SK-N-SH treated with all-trans-retinoic acid at 6 μM for 48 hours (cell line): ENCODE measurements around the gene TIMM21.

Source experiments
- ATAC-seq: fragments of 200-7000 bp; cut with Tn5 transposase; 3 replicates; pipeline ENCODE4 v1.9.1; 2020; ENCODE audit warnings: mild to moderate bottlenecking, moderate library complexity
- ARNTL ChIP-seq: fragments of 450-650 bp; formaldehyde crosslinking; IDR thresholded peaks from 2 replicates; pipeline ENCODE4 v1.5.0; 2020; ENCODE audit warnings: low read depth, mild to moderate bottlenecking, moderate library complexity, borderline replicate concordance
- BACH2 ChIP-seq: fragments of 250-450 bp; sonication (Bioruptor Pico); IDR thresholded peaks from 2 replicates; pipeline ENCODE4 v1.9.0; 2021; ENCODE audit warnings: mild to moderate bottlenecking, borderline replicate concordance
- CREB5 ChIP-seq: fragments of 250-450 bp; sonication (Bioruptor Pico); IDR thresholded peaks from 2 replicates; pipeline ENCODE4 v1.5.1; 2020; ENCODE audit warnings: low read depth, mild to moderate bottlenecking, moderate library complexity
- CSDC2 ChIP-seq: fragments of 250-450 bp; sonication (Bioruptor Pico); IDR thresholded peaks from 2 replicates; pipeline ENCODE4 v1.5.0; 2020; ENCODE audit warnings: mild to moderate bottlenecking, moderate library complexity
- CSRNP3 ChIP-seq: fragments of 250-450 bp; sonication (Bioruptor Pico); IDR thresholded peaks from 2 replicates; pipeline ENCODE4 v1.5.1; 2021; ENCODE audit warnings: mild to moderate bottlenecking, moderate library complexity
- GLIS3 ChIP-seq: fragments of 250-450 bp; sonication (Bioruptor Pico); IDR thresholded peaks from 2 replicates; pipeline ENCODE4 v1.5.0; 2020; ENCODE audit warnings: mild to moderate bottlenecking, moderate library complexity
- ISL1 ChIP-seq: fragments of 250-450 bp; sonication (Bioruptor Pico); IDR thresholded peaks from 2 replicates; pipeline ENCODE4 v2.1.2; 2022; ENCODE audit warnings: mild to moderate bottlenecking, moderate library complexity
- OSR1 ChIP-seq: fragments of 250-450 bp; sonication (Bioruptor Pico); IDR thresholded peaks from 2 replicates; pipeline ENCODE4 v1.8.0; 2022; ENCODE audit warnings: moderate library complexity, mild to moderate bottlenecking, inconsistent platforms
- POU6F1 ChIP-seq: fragments of 250-450 bp; sonication (Bioruptor Pico); IDR thresholded peaks from 2 replicates; pipeline ENCODE4 v1.8.0; 2021; ENCODE audit warnings: low read depth, mild to moderate bottlenecking, moderate library complexity, borderline replicate concordance
- PPARA ChIP-seq: fragments of 250-450 bp; sonication (Bioruptor Pico); IDR thresholded peaks from 2 replicates; pipeline ENCODE4 v1.5.0; 2020; ENCODE audit warnings: mild to moderate bottlenecking, borderline replicate concordance
- SNAI2 ChIP-seq: fragments of 250-450 bp; sonication (Bioruptor Pico); IDR thresholded peaks from 2 replicates; pipeline ENCODE4 v1.5.0; 2020; ENCODE audit warnings: mild to moderate bottlenecking, moderate library complexity
- TCF4 ChIP-seq: fragments of 250-450 bp; sonication (Bioruptor Pico); IDR thresholded peaks from 2 replicates; pipeline ENCODE4 v1.8.0; 2021; ENCODE audit warnings: mild to moderate bottlenecking, moderate library complexity, borderline replicate concordance
- TOX ChIP-seq: fragments of 250-450 bp; sonication (Bioruptor Pico); IDR thresholded peaks from 2 replicates; pipeline ENCODE4 v1.8.0; 2021; ENCODE audit warnings: mild to moderate bottlenecking, moderate library complexity, borderline replicate concordance
- ZC3H10 ChIP-seq: fragments of 250-450 bp; sonication (Bioruptor Pico); IDR thresholded peaks from 2 replicates; pipeline ENCODE4 v1.5.1; 2021; ENCODE audit warnings: mild to moderate bottlenecking, moderate library complexity
- ZFP3 ChIP-seq: fragments of 250-450 bp; sonication (Bioruptor Pico); IDR thresholded peaks from 2 replicates; pipeline ENCODE4 v1.5.0; 2020; ENCODE audit warnings: mild to moderate bottlenecking, moderate library complexity
- ZFP30 ChIP-seq: fragments of 450-650 bp; formaldehyde crosslinking; IDR thresholded peaks from 2 replicates; pipeline ENCODE4 v1.5.0; 2022; ENCODE audit warnings: mild to moderate bottlenecking, moderate library complexity
- ZNF565 ChIP-seq: fragments of 450-650 bp; formaldehyde crosslinking; conservative IDR thresholded peaks from 2 replicates; pipeline ENCODE4 v1.5.0; 2020; ENCODE audit warnings: low read depth, mild to moderate bottlenecking, moderate library complexity
- ZNF70 ChIP-seq: fragments of 450-650 bp; formaldehyde crosslinking; IDR thresholded peaks from 2 replicates; pipeline ENCODE4 v1.5.0; 2020; ENCODE audit warnings: mild to moderate bottlenecking, moderate library complexity
- ZNF8 ChIP-seq: fragments of 450-650 bp; formaldehyde crosslinking; IDR thresholded peaks from 2 replicates; pipeline ENCODE4 v1.5.0; 2020; ENCODE audit warnings: mild to moderate bottlenecking, moderate library complexity
- TF ChIP-seq, protein P1 (sequence below): fragments of 250-450 bp; sonication (Bioruptor Pico); IDR thresholded peaks from 2 replicates; pipeline ENCODE4 v1.8.0; 2020; ENCODE audit warnings: mild to moderate bottlenecking, moderate library complexity, borderline replicate concordance

Gene TIMM21

GRCh38 chr18:74179623-74180199 lies 31.4 kb downstream of the TIMM21 start (continued):
- TF ChIP-seq CSRNP3 (no peak), SNAI2 (CRISPR knock-in tag) (no peak), POU6F1 (CRISPR knock-in tag) (no peak)

GRCh38 chr18:74182335-74182734 lies 34.0 kb downstream of the TIMM21 start:
- no peak for ATAC-seq
- TF ChIP-seq ARNTL (no peak), ZNF70 (CRISPR knock-in tag) (no peak), CSDC2 (CRISPR knock-in tag) (no peak), BACH2 (no peak), ZFP30 (CRISPR knock-in tag) (no peak), CSRNP3 (no peak), OSR1 (CRISPR knock-in tag) (no peak), TOX (CRISPR knock-in tag) (no peak)

DNA sequence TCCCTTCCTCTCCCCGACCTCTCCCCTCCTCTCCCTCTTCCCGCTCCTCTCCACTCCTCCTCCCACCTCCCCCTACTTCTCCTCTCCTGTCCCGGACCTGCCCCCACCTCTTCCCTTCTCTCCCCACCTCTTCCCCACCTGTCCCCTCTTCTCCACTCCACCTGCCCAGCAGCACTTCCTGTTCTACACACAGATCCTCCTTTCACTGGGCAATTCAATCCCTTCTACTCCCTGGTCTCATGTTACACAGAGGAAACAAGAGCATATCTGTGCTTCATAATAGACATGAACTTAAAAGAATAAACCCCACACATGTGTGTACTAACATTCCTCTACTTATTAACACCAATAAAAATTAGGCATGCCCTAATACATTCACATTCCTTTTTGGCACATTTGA lies 34.8 kb downstream of the TIMM21 start:
- ATAC-seq, result no peak
- no peak for TF ChIP-seq ISL1 (CRISPR knock-in tag)
- TF ChIP-seq ZC3H10, result no peak
- TF ChIP-seq CSRNP3, result no peak
- TF ChIP-seq TCF4 (CRISPR knock-in tag), result no peak
- no peak for TF ChIP-seq ZNF8 (CRISPR knock-in tag)
- no peak for TF ChIP-seq ARNTL
- TF ChIP-seq BACH2, result no peak
- TF ChIP-seq POU6F1 (CRISPR knock-in tag), result no peak
- no peak for TF ChIP-seq CSDC2 (CRISPR knock-in tag)
- no peak for TF ChIP-seq TOX (CRISPR knock-in tag)
- no peak for TF ChIP-seq CREB5
- no peak for TF ChIP-seq ZNF565 (CRISPR knock-in tag)
- TF ChIP-seq GLIS3 (CRISPR knock-in tag), result no peak
- no peak for TF ChIP-seq ZFP3
- TF ChIP-seq, protein P1, sequence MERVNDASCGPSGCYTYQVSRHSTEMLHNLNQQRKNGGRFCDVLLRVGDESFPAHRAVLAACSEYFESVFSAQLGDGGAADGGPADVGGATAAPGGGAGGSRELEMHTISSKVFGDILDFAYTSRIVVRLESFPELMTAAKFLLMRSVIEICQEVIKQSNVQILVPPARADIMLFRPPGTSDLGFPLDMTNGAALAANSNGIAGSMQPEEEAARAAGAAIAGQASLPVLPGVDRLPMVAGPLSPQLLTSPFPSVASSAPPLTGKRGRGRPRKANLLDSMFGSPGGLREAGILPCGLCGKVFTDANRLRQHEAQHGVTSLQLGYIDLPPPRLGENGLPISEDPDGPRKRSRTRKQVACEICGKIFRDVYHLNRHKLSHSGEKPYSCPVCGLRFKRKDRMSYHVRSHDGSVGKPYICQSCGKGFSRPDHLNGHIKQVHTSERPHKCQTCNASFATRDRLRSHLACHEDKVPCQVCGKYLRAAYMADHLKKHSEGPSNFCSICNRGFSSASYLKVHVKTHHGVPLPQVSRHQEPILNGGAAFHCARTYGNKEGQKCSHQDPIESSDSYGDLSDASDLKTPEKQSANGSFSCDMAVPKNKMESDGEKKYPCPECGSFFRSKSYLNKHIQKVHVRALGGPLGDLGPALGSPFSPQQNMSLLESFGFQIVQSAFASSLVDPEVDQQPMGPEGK (CRISPR knock-in tag), result no peak
- no peak for TF ChIP-seq PPARA (CRISPR knock-in tag)
